Fibroblast of gingiva (primary cell): ENCODE results near the gene TLCD4.

Experiments used
- DNase-seq: peaks from one replicate; pipeline ENCODE4 v3.0.0-alpha.2; 2011; ENCODE audit warnings: low read depth

TLCD4 gene

DNA sequence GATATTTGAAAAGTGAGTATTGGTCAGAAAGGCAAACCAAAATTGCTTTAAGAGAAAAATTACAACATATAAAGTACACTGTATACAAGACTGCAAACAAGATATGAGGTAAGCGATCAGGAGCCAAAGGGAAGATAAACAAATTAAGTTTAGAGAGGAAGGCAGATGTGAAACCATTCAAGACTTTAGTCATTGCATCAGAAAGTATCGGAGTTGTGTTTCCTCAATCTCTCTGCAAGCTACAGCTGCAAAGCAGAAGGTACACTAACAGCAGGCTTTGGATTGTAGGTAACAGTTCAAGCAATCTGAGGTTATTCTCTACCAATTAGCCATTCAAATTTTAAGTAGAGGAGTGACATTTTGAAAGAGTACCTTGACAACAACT, 21.3 kb upstream of the TLCD4 start:
- DNase-seq: peak; percentile 47

DNA sequence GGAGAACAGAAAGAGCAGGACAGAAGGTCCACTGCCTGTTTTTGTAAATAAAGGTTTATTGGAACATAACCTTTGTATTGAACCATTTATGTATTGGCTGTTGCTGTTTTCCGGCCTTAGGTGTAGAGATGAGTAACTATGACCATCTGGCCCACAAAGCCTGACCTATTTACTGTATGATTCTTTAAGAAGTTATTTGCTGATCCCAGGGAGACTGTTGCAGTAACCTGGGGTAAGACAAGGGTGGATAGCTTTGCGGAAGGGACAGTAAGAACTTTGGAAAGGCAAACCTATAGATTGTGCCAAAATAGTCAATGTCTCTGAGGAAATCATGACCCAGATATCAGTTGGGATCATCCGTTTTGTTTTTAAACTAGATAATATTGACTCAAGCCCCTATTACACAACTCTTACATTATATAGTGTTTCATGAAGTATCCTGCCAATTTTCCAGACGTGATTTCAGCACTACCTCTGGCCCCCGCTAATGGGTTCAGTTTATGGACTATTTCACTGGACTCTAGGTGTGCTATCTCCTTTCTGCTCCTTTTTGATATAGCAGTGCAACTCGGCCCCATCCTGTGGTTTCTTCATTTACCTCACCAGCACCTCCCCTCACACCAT, 20.8 kb upstream of the TLCD4 start:
- no peak for DNase-seq

DNA sequence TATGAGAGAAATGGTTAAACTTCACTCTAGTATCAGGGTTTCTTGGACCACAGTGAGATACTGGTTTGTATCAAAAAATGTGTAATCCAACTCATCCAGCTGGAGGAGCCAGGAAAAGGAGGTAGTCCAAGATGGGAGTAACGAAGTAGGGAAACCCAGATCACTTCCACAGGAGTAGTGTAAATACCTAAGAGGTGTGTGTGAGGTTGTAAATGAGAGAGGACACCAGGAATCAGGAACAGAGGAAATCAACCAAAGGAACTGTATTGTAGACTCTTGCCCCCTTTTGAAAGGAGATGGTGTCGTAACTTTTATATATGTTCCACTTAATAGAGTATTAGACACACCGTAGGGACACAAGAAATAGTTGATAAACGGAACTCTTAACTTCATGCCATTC, 19.7 kb upstream of the TLCD4 start:
- DNase-seq: no peak

DNA sequence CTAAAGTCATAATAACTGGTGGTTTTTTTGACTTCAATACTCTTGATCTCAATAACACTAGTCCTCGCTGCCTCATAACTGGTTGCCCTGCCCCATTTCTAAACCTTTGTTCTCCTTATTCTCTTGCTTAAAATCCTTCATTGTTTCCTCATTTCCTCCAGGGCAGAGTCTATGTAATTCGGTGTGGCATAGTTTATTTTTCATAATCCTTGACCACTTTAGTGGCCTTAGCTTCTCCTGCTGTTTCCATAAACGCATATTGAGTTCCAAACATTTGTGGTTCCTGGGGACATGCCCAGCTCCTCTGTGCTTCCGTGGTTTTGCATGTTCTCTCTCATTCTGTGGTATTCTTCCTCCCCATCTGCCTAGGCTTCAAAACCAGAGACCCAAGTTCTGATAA, 19.0 kb upstream of the TLCD4 start:
- peak; percentile 67 for DNase-seq

DNA sequence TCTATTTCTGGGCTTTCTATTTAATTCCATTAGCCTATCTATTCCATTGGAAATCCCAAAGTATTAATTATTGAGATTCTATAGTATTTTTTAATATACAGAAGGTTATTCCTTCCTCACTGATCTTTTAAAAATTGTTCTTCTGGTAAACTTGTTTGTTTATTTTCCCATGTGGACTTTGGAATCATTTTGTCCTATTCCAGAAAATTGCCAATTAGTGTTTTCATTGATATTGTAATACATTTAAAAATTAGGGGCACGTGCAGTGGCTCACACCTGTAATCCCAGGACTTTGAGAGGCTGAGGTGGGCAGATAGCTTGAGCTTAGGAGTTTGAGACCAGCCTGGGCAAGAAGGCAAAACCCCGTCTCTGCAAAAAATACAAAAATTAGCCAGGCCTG, 8.4 kb upstream of the TLCD4 start:
- DNase-seq: no peak

DNA sequence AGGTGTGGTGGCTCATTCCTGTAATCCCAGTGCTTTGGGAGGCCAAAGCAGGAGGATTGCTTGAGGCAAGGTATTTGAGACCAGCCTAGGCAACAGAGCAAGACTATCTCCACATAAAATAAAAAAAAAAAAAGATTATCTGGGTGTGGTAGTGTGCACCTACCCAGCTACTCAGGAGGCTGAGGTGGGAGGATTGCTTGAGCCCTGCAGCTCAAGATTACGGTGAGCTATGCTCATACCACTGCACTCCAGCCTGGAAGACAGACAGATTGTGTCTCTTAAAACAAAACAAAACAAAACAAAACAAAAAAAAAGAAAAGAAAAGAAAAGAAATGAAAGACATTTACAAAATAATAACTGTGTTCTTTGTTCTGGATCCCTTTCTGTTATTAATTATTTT, 6.1 kb upstream of the TLCD4 start:
- no peak for DNase-seq

DNA sequence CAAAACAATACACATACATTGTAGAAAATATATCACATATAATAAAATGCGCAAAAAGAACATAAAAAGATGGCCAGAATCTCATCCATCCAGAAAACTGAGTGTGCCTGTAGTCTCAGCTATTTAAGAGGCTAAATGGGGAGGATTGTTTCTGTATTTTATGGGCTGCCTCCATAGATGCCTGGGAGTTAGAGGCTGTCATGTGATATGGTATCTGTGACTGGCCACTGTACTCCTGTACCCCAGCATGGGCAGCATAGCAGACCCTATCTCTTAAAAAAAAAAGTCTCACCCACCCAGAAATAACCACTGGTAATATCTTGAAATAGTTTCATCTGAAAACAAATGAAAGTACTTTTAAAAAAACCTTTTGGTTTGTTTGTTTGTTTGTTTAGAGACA, 3.5 kb upstream of the TLCD4 start:
- DNase-seq: no peak

DNA sequence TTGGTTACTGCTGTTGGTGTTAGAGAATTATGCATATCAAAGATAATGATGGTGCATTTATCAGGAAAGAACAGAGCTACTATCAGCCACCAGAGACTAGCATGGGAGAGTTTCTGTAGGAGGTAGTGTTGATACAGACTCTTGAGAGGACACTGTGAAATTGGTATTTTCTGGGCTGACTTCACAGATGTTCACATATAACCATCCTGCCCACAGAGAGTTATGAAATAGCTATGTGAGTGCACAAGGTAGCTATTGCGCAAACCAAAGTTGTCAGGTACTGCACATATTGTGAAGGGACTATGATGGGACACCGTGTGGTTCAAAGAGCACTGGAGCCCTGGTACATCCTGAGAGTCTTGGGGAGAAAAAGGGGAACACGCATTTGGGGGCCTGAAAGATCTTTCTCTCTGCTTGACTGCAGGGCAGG, 1.4 kb upstream of the TLCD4 start:
- DNase-seq: no peak

DNA sequence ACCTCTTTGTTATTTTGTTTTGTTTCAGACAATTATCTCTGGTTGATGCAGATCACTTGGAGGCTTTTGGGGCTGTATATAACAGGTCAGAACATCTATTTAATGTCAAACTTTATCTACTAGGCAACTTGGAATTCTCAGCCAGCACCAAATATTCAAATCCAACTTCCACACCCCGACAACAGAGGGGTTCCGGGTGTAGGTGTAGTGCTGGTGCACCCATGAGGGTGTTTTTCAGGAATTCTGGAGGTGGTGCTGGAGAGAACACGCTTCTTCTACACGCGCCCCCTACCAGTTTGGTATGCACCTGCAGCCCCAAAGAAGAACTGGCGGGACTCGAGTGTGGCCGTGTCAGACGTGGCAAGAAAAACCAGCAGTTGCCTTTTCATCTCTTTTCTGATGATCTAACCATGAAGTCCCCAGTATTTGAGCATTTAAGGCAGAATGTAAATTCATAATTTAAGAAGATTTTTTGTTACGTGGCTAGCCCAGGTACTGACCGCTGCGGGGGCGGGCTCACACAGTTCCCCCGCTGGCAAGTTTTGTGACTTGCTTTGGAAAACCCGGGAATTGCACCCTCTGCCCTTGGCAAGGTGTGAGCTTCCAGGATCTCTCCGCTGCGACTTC, 462 bp upstream of the TLCD4 start:
- no peak for DNase-seq

DNA sequence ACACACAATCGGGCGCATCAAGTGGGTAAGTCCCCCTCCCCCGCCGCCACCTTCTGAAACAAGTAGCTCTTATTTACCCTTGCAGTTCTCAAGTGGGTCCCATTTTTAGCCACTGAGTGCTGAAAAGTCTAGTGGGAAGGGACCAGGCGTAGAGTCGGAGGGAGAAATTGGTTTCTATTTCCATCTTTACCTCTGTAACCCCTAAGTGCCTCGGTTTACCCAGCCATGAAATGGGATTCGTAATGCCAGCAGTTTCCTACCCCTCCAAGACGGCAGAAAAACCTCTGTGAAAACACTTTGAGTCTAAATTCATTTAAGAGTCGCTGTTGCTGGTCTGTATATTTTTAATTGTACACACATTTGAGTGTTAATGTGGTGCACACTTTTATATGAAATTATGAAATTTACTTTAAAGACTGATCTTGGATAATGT, 928 bp downstream of the TLCD4 start:
- DNase-seq: no peak

DNA sequence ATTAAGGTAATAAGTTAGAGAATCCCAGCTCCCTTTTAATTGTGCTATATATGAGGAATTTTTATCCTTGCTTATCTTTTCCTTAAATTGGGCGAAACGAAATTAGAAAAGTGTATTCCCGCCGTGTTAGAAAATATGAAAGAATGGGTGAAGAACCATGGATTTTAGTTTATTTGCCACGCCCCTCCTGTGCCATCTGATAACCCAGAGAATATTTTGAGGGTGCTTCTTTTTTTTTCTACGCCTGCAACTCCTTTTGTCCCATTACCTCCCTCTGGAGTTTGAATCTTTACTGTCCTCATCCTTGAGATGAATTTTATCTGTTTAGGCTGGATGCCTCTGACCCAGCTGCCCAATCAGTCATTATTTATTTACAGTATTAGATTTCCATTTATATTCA, 1.6 kb downstream of the TLCD4 start:
- DNase-seq: no peak

DNA sequence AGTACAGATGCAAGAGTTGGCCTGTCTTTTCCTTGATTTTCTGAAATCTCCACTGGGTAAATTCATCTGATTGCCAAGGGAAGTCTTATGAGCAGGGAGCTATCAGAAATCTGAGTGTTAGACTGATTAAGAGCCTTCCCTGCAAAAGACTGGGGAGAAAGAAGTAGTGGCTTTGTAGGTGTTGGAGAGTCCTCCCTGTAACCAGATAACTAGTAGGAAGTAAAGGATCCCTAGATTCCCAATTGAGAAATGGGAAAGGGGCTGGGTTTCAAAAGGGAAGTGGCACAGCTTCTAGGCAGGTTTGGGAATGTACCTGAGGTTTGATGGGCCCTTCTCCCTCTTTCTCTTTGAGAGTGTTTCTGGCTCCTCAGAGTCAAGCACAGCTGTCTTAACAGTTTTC, 2.1 kb downstream of the TLCD4 start:
- DNase-seq: no peak

DNA sequence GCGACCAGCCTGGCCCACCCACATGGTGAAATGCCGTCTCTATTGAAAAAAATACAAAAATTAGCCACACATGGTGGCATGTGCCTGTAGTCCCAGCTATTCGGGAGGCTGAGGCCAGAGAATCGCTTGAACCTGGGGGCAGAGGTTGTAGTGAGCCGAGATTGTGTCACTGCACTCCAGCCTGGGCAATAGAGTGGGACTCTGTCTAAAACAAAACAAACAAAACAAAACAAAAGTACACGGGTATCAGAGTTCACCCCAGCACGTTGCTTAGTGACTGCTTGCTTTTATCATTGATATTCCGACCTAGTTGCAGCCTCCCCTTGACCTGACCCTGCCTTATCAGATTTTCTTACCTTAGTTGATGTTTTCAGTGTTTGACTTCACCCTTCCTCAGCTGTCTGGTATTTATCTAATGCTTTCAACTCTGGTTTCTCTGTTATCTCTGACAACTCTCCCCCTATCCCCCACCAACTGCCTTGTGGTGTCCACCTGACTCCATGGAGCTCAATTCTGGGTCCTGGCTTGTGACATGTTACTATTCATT, 5.1 kb downstream of the TLCD4 start:
- DNase-seq: no peak

DNA sequence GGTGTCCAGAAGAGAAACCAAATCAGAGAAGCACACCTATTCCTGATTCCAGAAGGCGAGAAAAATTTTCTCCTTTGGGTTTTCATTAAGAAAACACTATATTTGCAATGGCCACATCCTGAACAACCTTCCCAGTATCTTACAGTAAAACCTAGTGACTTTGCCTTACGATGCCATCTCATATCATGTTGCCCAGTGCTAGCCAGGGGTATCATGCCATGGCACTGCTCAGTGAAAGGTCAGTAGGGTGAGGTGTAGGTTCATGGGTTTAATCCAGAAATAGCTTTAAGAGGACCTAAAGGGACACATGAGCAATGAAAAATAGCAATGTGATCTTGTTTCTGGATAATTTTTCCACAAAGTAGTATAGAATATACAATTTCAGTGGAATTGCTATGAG, 7.2 kb downstream of the TLCD4 start:
- DNase-seq: no peak

DNA sequence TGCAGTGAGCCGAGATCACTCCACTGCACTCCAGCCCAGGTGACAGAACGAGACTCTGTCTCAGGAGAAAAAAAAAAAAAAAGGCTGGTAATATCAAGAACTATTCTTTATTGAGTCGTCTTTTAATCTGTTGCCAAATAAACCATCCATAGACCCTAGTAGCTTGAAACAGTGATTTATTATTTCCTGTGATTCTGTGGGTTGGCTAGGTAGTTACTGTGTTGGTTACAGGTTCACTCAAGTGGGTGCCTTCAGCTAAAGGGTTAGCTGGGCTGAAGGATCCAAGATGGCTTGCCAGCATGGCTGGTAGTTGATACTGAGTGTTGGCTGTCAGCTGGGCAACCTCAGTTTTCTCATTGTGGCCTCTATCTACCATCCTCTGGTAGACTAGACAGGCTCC, 9.2 kb downstream of the TLCD4 start:
- no peak for DNase-seq

DNA sequence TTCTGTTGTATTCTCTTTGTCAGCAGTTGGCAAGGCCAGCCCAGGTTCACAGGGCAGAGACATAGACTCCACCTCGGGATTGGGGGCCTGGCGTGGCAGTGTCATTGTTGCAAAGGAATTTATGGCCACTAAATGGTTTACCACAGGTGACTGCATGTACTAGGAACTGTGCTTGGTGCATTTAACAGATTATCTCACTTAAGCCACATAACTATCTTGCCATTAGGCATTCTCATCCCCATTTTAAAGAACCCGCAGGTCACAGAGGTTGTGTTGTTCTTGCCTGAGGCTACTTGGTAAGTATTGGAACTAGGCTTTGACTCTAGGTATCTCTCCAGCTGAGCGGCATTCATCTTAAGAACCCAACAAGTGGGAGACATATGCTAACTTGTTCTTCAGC, 9.7 kb downstream of the TLCD4 start:
- no peak for DNase-seq

DNA sequence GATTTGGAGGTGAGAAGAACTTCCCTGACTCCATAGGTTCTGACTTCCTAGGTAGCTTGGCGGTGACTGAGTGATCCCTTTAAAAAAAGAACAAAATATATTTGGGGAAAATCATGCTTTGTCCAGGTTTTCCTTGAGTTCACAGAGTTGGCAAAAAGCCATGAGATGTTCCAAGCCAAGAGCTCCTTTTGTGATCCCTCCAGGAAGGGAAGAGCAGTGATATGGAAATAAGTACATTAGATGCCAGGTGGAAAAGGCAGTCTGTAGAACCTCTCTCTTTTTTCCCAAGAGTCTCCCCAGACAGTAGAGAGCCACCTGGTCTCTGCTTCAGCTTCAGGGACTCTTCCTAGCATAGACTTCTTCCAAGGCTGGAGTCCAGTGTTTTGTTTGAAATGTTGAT, 10.2 kb downstream of the TLCD4 start:
- no peak for DNase-seq

DNA sequence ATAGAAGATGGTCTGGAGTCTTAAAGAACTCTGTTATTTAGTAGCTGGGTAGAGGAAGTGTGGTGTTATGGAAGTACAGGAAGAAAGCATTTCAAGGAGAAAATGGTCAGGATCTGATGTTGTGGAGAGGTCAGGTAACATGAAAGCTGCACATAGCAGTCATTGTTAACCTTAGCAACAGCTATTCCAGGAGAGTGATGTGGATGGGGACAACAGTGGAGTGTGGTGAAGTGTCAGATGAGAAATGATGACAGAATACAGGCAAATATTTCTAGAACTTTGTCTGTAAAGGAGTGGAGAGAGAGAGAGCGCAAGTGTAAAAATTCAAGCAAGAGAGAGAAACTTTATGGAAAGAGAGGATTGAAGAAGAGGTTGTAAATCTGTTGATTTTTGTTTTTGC, 15.6 kb downstream of the TLCD4 start:
- DNase-seq: no peak

DNA sequence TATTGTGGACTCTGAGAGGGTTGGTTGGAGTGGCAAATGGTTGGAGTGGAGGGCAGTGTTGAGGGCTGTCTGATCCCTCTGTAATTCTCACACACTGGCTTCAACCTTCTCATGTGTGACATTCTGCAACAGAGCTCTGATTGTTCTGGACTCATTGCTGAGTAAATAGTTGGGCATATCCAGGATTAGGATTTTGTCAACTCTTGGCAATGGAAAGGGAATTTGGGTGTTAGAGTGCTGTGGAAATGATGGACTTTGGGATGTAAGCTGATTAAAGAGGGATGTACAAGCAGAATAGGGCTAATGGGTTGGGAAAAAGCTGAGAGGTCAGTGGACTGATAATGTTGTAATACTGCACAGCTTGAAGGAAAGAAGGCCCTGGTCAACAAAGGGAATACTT, 16.5 kb downstream of the TLCD4 start:
- DNase-seq: no peak

DNA sequence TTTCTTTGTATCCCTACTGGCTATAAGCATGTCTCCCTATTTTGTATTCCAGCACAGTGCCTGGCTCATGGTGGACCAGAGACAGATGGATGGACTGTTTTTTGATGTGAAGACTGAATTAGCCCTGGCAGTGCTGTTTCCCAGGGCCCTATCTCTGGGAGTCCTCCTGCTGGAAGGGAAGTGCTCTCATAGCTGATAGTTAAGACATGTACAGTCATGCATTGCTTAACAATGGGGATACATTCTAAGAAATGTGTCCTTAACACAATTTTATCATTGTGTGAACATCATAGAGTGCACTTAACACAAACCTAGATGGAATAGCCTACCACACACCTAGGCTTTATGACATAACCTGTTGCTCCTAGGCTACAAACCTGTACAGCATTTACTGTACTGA, 21.1 kb downstream of the TLCD4 start:
- DNase-seq: no peak

DNA sequence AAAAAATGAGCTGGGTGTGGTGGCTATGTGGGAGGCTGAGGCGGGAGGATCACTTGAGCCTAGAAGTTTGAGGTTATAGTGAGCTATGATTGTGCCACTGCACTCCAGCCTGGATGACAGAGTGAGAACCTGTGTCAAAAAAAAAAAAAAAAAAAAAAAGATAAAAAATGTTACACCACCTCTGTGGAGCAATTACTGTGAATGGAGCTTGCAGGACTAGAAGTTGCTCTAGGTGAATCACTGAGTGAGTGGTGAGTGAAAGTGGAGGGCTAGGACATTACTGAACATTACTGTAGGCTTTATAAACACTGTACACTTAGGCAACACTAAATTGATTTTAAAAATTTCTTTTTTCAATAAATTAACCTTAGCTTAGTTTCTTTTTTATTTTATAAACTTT, 21.9 kb downstream of the TLCD4 start:
- no peak for DNase-seq

DNA sequence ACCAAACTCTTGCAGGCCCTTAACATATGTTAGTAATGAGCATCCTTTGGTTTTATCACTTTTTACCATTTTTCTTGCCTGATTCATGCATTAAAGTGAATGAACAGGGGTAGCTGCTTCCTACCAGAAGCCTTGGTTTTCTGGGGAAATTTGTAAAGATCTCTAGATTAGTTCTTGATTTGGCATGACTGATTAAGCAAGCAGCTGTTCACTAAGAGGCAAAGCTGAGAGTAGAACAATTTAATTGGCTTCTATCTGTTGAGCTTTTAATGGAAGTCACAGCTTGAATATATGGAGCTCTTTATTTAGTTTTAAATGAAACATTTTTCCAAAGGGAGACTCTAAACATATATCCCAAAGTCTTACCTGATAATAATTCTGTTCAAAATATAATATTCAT, 23.6 kb downstream of the TLCD4 start:
- DNase-seq: no peak

DNA sequence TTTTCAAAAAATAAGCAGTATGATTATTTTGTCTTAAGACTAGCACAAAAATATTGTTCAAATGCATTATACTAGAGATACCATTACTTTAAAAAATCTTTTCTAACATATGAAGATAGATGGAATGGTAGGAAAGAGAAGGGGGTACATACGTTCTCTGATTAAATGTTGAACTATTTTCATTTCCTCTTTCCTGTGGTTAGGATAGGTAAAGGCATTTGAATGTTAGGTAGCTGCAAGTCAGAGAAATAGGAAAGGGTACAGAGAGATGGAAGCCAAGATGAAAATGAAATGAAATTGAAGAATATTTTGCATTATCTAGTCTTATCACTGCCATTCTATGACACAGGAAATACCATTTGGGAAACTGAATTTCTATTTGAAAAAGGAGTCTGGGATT, 28.3 kb downstream of the TLCD4 start:
- no peak for DNase-seq

DNA sequence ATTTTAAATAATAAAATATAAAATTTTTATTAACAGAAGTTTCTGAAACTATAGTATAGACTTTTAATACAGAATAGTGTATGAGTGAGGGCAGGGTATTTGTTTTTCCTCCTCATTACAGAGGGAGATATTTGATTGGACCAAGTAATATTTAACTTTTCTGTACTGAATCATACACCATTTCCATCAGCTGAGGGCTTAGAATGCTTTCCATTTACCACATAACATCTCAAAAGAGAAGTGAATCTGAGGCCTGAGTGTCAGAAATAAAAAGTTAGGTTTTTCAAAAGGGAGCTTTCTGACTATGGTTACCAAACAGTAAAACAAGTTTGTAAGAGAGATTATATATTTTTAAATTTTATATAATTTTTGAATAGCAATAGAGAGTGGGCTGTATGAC, 29.5 kb downstream of the TLCD4 start:
- DNase-seq: no peak
